NCI-H2171 treated with DMSO at 0.1 percent for 48 hours (cell line): ENCODE measurements around the gene PRC1.

Experiments
- DNase-seq: peaks from one replicate; lab custom pipeline; 2025; lab: John Stamatoyannopoulos, UW

The PRC1 gene

DNA sequence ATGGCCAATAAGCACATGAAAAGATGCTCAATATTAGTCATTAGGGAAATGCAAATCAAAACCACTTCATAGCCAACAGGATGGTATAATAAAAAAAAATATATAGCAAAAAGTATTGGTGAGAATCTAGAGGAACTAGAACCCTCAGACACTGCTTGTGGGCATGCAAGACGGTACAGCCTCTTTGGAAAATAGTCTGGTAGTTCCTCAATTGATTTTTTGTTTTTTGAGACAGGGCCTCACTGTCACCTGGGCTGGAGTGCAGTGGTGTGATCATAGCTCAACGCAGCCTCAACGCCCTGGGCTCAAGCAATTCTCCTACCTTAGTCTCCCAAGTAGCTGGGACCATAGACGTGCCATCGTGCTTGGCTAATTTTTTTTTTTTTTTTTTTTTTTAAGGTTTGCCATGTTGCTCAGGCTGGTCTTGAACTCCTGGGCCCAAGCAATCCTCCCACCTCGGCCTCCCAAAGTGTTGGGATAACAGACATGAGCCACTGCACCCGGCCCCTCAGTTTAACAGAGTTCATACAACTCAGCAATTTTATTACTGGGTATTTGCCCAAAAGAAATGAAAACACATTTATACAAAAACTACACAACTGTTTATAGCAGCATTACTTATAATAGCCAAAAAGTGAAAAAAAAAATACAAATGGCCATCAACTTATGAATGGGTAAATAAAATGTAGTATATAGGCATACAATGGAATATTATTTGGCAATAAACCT, 5.1 kb downstream of the PRC1 start:
- no peak for DNase-seq

DNA sequence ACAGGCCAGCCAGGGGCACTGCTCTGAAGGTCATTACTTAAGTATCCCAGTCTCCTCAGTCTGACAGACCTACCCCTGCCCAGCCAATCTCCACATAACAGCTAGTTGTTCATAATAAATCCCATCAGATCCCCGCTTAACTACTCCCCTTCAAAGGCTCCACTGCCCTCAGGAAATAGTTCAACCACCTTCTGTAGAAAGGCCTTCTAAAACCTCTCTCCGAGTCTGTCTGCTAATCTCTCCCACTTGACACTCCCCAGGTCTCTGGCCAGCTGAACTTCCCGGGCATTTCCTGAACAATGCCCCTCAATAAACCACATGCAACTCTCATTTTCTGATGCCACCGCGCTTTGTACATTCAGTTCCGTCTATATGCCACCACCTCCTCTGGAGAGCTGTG, 6.0 kb downstream of the PRC1 start:
- no peak for DNase-seq

DNA sequence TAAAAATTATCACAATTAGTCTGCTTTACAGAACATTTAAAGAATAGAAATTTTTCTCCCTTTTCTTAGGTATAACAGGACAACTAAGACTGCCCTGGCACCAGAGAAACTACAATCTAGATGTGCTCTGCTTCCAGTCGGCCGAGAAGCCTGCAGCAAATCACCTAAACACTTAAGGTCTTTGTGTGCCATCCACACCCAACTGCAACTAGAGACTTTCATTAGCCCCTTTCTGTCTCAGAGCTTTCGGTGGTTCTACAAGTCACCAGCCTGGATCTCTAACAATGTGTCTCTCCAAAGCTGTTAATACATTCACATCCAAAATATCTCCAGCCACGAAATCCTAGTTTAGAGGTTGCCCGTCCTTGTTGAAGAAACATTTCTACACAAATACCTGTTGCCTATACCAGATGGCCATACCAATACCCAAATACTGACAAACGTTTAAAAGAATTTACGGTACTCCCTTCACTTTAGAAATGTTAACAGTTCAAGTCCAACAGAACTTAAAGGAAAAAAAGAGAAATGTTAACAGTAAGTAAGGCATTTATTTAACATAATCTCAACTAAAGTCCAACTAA, 6.7 kb downstream of the PRC1 start:
- no peak for DNase-seq

DNA sequence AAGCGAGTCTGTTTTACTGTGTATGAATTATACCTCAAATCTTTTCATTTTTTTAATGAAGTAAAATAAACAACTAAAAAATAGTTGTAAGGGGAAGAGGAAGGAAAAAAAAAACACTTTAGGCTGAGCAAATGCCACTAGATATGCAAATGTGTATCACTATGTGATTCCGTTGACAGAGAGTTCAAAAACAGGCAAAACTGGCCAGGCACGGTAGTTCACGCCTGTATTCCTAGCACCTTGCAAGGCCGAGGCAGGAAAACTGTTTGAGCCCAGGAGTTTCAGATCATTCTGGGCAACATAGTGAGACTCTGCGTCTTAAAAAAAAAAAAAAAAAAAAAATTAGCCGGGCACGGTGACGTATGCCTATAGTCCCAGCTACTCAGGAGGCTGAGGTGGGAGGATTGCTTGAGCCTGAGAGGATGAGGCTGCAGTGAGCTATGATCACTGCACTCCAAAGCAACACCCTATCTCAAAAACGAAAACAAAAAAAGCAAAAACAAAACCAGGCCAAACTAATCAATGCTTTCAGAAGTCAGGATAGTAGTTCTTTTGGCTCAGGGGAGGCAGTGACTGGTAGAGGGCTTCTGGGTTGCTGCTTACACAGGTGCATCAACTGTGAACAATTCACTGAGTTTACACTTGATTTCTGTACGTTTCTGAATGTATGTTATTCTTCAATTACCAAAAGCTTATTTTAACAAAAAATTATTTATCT, 7.4 kb downstream of the PRC1 start:
- no peak for DNase-seq

DNA sequence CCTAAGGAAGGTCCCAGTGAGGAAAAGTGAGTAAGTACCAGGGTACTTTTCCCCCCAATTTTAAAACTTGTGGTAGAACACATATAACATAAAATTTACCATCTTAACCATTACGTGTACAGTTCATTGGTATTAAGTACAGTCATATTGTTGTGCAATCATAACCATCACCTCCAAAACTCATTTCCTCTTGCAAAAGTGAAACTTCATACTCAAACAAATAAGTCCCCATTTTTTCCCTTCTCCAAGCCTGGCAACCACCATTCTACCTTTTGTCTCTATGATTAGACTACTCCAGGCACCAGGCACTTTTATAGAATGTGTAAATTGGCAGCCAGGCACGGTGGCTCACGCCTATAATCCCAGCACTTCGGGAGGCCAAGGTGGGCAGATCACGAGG, 12.2 kb downstream of the PRC1 start:
- DNase-seq = no peak

DNA sequence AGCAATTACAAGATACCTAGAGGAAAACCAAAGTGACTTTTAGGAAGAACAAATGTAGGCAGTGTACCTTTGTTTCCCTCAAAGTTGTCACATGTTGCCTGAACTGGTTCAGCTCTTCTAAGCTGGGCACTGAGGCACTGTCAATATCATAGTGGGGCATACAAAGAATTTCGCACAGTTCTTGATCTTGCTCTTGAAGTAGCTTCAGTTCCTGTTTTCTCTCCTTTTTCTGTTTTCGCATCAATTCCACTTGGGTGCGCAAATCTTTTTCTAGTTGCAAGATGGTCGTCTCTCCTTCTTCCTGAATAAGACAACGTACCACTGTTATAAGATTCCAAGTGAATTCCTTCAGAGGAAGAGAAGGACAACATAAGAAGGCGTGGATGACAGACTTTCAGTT, 12.7 kb downstream of the PRC1 start:
- no peak for DNase-seq

DNA sequence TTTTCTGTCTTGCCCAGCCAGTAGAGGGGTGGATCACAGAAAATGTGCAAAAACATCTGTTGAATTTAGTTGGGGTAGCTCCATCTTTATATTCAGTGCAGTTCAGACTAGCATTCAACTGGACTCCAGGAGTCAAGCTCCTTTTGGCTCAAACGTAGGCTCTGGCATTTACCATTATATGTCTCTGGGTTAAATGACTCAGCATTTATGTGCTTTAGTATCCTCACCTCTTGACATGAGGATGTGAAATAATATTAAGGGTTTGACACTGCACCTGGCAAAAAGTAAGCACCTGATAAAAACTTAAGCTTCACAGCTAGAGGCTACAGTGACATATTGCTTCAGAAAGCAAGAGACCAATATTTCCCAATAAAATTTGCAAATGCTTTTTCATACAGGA, 14.8 kb downstream of the PRC1 start:
- DNase-seq = no peak

DNA sequence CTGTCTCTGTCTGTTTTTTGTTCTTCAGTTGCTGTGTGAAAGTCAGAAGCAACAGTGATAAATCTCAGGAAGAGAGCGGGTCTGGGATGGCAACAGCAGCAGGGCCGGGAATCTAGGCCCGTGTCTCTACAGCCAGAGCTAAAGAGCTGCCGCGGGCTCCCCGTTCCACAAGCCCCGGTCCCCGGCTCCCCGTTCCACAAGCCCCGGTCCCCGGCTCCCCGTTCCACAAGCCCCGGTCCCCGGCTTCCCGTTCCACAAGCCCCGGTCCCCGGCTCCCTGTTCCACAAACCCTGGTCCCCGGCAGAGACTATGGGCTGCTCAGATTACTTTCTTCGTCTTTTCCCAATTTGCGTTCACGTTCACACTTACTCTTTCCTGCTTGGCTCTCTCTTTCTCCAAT, 20.1 kb downstream of the PRC1 start:
- no peak for DNase-seq

DNA sequence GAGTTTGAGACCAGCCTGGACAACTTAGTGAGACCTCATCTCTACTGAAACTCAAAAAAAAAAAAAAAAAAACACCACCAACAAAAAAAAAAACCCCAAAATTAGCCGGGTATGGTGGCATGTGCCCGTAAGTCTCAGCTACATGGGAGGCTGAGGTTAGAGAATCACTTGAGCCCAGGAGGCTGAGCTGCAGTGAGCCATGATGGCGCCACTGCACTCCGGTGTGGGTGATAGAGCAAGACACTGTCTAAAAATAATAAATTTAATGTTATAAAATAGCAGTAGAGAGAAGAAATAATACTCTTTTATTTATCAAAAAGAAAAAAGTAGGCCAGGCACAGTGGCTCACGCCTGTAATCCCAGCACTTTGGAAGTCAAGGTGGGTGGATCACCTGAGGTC, 22.2 kb downstream of the PRC1 start:
- no peak for DNase-seq

DNA sequence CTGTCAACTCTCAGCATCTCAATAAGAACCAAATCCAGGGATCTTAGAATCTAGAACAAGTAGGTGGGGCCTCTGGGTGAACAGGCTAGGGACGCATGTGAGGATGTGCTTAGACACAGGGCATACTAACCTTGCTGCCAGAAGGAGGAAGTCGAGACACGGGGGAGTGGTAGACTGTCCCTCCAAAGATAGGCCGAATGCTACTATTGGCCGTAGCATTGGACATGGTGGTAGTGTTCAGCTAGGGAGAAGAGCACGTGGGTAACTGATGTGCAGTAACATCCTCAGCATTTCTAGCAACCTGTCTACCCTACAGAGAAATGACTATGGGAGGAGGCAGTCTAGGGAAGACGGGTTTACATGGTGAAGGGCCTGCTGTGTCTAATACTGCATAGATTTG, 24.1 kb downstream of the PRC1 start:
- DNase-seq = no peak

DNA sequence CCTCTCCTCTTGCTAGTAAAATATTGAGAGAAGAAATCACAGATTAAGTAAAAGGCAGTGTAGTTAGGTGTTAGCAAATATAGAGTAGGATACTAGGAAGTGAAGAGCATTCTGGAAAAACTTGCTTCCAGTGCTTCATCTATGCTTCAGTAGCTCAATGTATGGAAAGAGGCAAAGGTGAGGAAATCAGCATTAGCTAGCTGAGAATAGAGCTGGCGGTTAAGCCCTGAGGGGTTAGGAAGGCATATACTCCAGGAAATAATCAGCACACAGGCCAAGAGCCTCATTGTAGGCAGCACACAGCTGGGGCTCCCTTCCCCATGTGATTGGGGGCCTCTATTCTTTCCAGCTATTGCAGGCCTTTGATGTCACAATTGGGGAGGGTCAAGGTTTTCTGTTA, 25.9 kb downstream of the PRC1 start:
- no peak for DNase-seq

DNA sequence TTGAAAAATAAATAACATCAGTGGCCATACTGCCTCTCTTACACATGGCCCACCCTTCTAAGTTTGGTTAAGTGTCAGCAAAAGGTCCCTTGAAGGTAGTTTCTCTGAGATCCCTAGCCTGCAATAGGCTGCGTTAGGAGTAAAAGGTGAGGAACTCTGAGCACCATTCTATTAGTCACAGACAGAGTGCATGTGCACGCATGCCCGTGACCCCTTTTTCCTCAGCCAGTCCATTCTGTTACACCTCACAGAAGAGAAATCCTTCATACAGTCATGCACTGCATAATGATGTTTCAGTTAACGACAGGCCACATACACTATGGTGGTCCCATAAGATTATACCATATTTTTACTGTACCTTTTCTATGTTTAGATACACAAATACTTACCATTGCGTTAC, 27.1 kb downstream of the PRC1 start:
- no peak for DNase-seq

DNA sequence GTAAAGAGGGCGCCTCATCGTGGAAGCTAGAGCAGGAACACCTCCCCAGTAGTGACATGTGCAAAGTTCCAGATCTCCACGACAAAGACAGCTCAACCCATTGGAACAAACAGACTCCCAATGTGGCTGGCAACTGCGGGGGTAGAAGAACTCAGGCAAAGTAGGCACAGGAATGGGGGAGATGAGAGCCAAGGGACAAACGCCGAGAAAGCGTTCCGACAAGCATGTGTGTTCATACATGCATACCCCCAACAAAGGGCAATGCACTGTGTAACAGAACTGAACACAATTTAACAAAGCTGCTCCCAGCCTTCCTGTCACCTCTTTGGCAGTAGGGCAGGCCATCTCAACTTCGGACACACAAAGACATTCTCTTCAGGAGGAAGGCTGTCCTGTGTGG, 28.1 kb downstream of the PRC1 start:
- no peak for DNase-seq

DNA sequence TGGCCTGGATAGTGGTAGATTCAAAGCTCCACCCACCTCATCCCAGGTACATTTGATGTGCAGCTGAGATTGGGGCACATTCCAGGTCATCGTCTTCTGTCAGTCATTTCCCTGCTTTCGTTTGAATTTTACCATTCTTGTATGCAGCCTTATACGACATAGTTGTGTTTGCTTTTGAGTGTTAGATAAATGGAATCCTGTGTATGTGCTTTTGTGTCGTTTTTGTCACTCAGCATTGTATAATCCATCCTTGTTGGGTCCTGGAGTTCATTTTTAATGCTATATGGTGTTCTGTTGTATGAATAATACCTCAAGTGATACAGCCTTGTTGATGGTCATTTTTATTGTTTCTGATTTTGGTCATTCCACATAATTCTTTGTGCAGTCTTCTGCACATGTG, 32.3 kb downstream of the PRC1 start:
- DNase-seq = no peak

DNA sequence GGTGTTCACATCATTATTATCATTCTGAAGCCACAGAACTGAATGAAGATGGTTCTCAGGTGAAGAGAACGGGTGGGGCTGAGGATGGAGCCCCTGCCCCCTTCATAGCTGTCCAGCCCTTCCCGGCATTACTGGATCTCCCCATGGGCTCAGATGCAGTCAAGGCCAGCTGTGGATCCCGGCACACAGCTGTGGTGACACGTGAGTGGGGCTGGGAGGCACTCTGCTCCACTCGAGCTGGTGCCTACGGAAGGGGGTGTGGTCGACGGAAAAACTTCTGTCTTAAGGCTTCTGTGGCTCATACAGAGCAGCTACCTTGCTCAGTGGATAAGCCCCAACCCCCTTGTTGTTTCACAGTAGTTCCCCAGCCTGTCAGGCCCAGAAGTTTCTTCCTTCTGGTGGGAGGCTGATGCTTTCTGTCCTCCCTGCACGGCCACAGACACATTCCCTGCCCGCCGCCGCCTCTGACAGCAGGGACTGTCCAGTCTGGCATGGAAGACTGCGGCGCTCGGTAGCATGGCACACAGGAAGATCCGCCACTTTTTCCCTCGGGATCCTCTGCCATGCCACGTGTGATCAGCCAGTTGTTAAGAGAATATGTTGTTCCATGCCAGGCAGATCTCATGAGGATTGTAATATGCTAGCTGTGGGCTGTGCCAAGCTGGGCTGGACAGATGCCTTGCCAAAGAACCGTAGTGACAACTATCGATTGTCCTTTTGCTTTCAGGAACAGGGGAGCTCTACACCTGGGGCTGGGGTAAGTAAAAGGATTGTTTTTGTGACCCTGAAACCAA, 33.8 kb downstream of the PRC1 start:
- peak; percentile 15 for DNase-seq

DNA sequence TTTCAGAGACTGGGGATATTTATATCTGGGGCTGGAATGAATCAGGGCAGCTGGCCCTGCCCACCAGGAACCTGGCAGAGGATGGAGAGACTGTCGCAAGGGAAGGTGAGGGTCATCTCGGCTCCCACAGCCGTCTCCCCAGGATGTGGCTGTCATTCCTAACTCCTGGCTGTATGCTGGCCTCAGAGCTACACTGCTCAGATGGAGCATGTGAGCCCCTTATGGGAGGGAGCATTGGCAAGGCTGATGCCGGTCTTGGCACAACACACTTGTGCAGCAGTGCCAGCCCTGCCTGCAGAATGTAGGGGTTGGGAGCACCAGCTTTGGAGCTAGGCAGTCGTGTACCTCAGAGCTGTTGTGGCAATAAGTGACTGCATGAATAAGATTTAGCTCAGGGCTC, 34.4 kb downstream of the PRC1 start:
- DNase-seq = no peak

DNA sequence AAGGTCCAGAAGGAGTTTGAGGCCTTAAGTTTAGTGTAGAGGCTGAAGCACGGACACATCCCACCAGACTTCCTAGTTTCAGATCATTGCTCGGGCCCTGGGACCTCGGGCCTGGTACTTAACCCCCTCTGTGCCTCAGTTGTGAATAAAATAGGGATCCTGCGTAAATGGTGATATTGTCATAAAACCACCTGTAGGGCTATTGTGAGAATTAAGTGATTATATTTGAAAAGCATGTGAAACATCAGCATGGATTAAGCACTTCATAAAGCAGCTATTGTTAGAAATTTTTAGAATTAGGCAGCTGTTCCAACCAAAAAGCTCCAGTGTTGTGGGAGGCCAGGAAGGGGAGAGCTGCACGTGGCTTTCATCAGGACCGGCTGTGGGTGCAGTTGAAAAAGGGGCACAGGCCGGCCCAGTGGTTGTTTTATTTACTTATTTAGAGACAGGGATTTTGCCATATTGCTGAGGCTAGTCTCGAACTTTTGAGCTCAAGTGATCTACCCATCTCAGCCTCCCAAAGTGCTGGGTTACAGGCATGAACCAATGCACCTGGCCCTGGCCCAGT, 35.2 kb downstream of the PRC1 start:
- no peak for DNase-seq

DNA sequence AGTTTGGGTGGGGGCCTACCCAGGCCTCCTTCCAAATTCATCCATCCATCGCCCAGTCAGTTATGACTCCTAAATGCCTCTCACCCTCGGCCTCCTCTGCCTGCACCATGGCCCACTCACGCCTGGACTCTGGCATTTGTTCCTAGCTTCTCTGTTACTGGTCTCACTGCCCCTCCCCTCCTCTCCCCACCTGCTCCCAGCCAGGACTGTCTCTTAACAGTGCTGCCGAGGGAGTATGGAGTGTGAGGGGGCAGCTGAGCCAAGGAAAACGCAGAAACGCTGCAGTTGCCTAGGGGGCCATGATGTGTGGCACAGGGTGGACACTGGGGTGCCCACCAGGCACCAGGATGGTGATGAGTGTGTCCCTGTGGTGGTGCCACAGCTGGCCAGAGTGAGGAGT, 36.5 kb downstream of the PRC1 start:
- no peak for DNase-seq

DNA sequence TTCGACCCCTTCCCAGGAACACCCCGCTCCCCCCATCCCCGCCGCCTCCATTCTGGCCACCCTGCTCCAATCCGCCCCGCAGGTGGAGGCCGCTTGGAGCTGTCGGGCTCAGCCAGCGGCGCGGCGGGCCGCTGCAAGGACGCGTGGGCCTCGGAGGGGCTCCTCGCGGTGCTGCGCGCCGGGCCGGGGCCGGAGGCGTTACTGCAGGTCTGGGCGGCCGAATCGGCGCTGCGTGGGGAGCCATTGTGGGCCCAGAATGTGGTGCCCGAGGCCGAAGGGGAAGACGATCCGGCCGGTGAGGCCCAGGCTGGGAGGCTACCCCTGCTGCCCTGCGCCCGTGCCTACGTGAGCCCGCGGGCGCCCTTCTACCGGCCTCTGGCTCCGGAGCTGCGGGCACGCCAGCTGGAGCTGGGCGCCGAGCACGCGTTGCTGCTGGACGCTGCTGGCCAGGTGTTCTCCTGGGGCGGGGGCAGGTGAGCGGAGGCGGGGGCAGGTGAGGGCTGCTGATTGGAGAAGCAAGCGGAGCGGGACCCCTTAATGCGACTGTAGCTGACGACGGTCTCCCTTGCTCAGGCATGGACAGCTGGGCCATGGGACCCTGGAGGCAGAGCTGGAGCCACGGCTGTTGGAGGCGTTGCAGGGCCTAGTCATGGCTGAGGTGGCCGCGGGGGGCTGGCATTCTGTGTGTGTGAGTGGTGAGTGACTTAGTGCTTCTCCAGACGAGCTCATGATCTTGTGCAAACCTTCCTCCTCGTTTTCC, 37.1 kb downstream of the PRC1 start:
- DNase-seq = no peak

DNA sequence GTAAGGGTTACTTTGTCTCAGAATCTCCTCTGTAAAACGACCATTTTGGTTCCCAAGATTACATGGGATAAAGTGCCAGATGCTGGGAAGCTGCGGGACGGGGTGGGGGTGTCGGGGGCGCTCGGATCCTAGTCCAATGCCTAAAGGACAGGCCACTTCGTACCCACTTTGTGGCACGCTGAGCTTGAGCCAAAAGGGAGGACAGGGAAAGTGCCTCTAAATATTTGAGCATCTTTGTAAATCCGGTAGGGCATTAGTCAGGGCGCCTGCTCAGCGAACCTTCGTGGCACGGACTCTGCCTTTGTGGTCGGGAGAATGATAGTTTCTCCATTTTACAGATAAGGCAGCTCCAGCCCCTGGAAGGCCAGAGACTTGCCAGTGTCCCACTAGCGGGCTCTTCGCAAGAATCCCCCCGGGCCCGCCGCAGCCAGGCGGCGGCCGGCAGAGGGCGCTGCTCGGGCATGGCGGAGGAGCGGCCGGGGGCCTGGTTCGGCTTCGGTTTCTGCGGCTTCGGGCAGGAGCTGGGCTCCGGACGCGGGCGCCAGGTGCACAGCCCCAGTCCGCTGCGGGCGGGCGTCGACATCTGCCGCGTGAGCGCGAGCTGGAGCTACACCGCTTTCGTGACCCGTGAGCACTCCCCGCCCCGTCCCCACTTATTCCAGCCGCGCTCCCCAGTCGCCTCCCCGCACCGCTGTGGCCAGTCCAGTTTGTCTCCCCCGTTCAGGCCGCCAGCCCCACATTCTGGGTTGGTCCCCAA, 37.9 kb downstream of the PRC1 start:
- peak; percentile 53 for DNase-seq
